Fibroblast of lung (primary cell): ENCODE measurements around the gene ATP1B3.

ENCODE experiments used
- EZH2 ChIP-seq: IDR thresholded peaks from 2 replicates; pipeline ENCODE4 v1.5.1; 2012; ENCODE audit warnings: low read length, control low read depth, mild to moderate bottlenecking; ENCODE audit errors: missing control alignments
- TF ChIP-seq, protein P1 (sequence below), 2 donors: IDR thresholded peaks in 1 of 2; conservative IDR thresholded peaks in 1 of 2; 1 replicate in 1 of 2; 2 replicates in 1 of 2; pipeline ENCODE4 v1.5.1; 2011 to 2012; ENCODE audit warnings: low read length in 2 of 2, control low read depth in 1 of 2, inconsistent platforms in 1 of 2, low read depth in 1 of 2, mild to moderate bottlenecking in 1 of 2

GRCh38 chr3:141828487-141828886 is 48.0 kb upstream of the ATP1B3 start:
- TF ChIP-seq, protein P1, sequence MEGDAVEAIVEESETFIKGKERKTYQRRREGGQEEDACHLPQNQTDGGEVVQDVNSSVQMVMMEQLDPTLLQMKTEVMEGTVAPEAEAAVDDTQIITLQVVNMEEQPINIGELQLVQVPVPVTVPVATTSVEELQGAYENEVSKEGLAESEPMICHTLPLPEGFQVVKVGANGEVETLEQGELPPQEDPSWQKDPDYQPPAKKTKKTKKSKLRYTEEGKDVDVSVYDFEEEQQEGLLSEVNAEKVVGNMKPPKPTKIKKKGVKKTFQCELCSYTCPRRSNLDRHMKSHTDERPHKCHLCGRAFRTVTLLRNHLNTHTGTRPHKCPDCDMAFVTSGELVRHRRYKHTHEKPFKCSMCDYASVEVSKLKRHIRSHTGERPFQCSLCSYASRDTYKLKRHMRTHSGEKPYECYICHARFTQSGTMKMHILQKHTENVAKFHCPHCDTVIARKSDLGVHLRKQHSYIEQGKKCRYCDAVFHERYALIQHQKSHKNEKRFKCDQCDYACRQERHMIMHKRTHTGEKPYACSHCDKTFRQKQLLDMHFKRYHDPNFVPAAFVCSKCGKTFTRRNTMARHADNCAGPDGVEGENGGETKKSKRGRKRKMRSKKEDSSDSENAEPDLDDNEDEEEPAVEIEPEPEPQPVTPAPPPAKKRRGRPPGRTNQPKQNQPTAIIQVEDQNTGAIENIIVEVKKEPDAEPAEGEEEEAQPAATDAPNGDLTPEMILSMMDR (conservative IDR thresholded peaks at IDR 0.05 in 1 of 2, IDR thresholded peaks at IDR 0.05 in 1 of 2; ENCODE audit: low read depth in 1 of 2, low read length in 2 of 2) = no peak
- no peak for TF ChIP-seq EZH2
